Fibroblast of mammary gland (primary cell): ENCODE results near the gene ENDOV.

Source experiments
- DNase-seq: peaks from one replicate; pipeline ENCODE4 v3.0.0-alpha.2; 2010; ENCODE audit warnings: low read depth
- H3K4me3 ChIP-seq: 2 replicates; pipeline ENCODE4 v1.5.1; 2011; ENCODE audit warnings: low read depth, mild to moderate bottlenecking, low read length, moderate library complexity; ENCODE audit not compliant: control insufficient read depth
- CTCF ChIP-seq: conservative IDR thresholded peaks from 2 replicates; pipeline ENCODE4 v1.5.1; 2011; ENCODE audit warnings: low read depth, low read length, inconsistent platforms; ENCODE audit not compliant: control insufficient read depth, insufficient read depth

The ENDOV gene

DNA sequence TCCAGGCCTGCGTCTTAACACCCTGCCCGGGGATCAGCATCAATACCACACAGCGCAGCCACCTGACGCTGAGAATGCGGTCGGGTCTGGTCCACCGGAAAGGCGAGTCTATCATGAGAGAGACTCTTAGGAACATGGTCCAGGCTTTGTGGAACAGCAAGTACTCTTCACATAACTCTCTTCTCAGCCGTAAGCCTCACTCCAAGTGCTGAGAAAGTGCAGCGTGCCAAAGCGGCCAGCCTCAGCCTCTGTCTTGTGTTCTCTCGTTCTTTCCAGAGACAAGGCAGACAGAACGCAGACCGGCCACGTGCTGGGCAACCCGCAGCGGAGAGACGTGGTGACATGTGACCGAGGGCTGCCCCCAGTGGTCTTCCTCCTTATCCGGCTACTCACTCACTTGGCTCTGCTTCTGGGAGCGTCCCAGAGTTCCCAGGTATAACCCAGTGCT, 34.4 kb upstream of the ENDOV start:
- H3K4me3 ChIP-seq: no peak overlapping the region
- no peak for DNase-seq
- TF ChIP-seq CTCF: no peak

DNA sequence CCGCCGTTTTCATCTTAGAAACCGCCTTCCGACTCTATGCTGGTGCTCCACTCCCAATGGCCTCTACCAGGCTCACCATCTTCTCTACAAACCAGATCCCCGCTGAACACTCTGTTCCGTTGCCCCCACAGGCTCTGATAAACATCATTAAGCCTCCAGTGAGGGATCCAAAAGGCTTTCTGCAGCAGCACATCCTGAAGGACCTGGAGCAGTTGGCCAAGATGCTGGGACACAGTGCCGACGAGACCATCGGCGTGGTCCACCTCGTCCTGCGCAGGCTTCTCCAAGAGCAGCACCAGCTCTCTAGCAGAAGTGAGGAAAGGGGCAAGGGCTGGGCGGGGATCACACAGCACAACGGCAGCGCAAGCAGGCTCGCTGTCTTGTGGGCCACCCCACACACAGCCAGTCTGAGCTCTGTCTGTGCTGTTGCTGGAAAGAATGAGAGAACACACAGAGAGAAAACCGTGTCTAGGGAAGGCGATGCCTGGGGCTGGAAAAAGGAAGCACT, 33.5 kb upstream of the ENDOV start:
- DNase-seq: no peak
- no peak overlapping the region for H3K4me3 ChIP-seq
- TF ChIP-seq CTCF: no peak

GRCh38 chr17:80382446-80382845, 32.5 kb upstream of the ENDOV start:
- TF ChIP-seq CTCF: no peak
- DNase-seq: no peak
- no peak overlapping the region for H3K4me3 ChIP-seq

- no peak overlapping the region for H3K4me3 ChIP-seq
- no peak for TF ChIP-seq CTCF
- no peak for DNase-seq
Measured at GRCh38 chr17:80382956-80383355, 32.0 kb upstream of the ENDOV start.

DNA sequence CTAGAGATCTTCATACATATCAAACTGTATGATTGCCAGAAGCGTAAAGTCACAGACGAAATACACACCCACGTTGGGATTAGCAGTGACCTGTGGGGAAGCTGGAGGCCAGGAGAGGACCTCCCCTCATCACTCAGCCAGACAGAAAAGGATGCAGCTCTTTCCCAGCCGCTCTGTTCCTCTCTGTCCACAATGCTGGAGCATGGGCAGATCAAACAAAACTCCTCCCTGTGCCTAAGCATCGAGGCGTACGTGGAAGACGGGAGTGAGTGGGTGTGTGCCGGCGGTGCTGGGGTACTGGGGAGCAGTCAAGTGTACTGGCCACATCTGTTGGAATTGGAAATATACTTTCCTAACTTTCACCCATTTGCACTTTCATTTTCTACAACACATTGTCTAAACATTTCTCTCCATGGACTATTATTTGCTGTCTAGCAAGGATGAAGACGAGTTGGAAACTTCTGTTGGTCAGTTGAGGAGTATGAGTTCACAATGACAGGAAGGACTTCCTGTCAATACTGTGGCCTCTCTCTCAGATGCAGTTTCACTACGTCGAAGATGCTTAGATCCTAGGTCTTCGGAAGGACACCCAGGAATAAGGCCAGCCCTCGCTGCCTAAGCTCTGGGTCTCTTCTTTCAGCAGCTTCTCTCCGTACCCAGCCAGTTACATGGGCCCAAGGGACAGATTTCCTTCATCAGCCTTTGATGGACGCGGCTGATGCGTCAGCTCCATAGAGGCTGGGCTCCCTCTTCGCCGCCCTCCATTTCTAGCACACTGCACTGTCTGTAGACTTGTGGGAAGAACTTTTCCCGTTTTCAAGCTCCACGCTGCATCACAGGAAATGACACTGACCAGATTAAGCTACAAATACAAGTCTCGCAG, 30.6 kb upstream of the ENDOV start:
- H3K4me3 ChIP-seq: no peak overlapping the region
- no peak for TF ChIP-seq CTCF
- no peak for DNase-seq

GRCh38 chr17:80385046-80385445, 29.9 kb upstream of the ENDOV start:
- TF ChIP-seq CTCF: no peak
- DNase-seq: no peak
- no peak overlapping the region for H3K4me3 ChIP-seq
